Purkinje cell (primary cell): ENCODE data around the gene CSN1S1. TPM values are rescaled to one million over a fixed set of nuclear protein-coding genes. Genes with fewer than 3 reads are reported as not detected.

Experiments used
- polyA plus RNA-seq: library from polyadenylated mRNA; unstranded; fragments of >200 nt; fragmentation: Nextera tagmentation; gene quantifications from 2 replicates; pipeline ENCODE4 v1.2.1, GENCODE V29; 2014

Gene CSN1S1, protein sequence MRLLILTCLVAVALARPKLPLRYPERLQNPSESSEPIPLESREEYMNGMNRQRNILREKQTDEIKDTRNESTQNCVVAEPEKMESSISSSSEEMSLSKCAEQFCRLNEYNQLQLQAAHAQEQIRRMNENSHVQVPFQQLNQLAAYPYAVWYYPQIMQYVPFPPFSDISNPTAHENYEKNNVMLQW
- polyA plus RNA-seq = not detected in 2 replicates

DNA sequence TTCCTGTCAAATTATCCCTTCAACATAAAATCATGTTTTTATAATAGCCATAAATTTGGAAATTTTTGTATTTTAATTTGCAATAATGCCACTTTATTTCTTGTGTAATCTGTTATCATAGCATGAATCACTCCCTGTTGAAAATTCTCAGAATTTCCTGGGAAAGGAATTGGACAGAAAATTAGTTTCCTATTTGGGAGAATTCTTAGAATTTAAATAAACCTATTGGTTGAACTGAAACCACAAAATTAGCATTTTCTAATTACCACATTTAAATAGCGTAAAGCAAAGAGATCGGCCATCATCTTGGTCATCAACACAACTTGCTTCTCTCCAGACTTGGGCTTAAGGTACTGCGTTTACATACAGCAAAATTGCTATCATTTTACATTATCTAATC is at the start of gene CSN1S1:
Gene CSN1S1 (plus strand): TSS at position 301 of the 400 bp plus-strand sequence. CDS start 1,488 bp downstream, outside the sequence.

DNA sequence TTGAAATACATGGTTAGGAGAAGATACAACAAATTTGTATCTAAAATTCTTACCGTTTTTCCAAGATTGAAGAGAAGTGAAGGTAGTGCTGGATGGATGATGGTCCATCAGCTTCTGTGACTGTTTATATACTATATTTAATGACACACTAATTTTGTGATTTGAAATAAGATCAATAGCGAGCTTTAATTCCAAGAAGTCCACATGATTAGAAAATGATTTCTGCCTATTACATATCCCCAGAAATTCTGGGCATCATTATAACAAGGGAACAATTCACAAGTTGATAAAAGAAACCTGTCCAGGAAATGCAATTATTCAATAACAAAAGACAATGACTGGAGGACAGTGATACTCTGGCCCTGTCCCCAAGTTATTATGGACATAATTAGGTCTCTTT is 34.8 kb downstream of the CSN1S1 start, which contains the start of gene CSN2:
Gene CSN2 (minus strand): TSS at position 101 of the 400 bp plus-strand sequence. CDS start 4,733 bp downstream, outside the sequence.

DNA sequence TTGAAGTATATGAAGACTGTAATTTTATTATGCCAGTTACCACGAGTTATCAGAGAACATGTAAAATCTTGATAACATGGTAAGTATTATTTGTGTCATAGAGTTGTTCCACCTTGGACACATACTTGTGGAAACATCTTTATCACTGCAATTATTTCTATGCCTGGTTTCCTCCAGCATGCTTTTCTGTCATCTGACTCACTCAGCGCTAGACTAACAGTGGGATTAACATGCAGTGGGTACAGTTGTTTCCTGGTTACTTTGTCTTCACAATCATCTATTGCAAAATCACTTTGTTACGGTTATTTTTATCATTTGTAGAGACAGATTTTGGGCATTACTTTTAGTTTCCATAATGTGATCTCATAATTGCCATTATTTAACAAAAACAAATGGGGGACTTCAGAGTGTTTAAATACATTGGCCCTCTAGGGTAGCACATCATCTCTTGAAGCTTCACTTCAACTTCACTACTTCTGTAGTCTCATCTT is 64.7 kb downstream of the CSN1S1 start, which contains the start of gene STATH:
Gene STATH (plus strand): TSS at position 441 of the 491 bp plus-strand sequence. CDS start 2,472 bp downstream, outside the sequence.

Other genes starting within 250 kb of the CSN1S1 start
- 0.03 and 0.17 TPM in 2 replicates for gene SULT1B1, start 170.4 kb upstream of the CSN1S1 start, polyA plus RNA-seq
- not detected in 2 replicates for gene SULT1E1, start 70.9 kb upstream of the CSN1S1 start, polyA plus RNA-seq
- gene CSN2, start 34.7 kb downstream of the CSN1S1 start, polyA plus RNA-seq = not detected in 2 replicates
- not detected in 2 replicates for gene STATH, start 64.9 kb downstream of the CSN1S1 start, polyA plus RNA-seq
- not detected in 2 replicates for gene HTN3, start 97.4 kb downstream of the CSN1S1 start, polyA plus RNA-seq
- gene HTN1, start 119.4 kb downstream of the CSN1S1 start, polyA plus RNA-seq = not detected in 2 replicates
- gene PRR27, start 223.2 kb downstream of the CSN1S1 start, polyA plus RNA-seq = not detected in 2 replicates